Type B pancreatic cell (in vitro differentiated cells): ENCODE results near the gene OR8G1. TPM values are rescaled to one million over a fixed set of nuclear protein-coding genes. Genes with fewer than 3 reads are reported as not detected.

ENCODE experiments used
- DNase-seq: peaks from one replicate; pipeline ENCODE4 v3.0.0; 2021; ENCODE audit warnings: mixed read lengths; ENCODE audit not compliant: unreplicated experiment; ENCODE audit errors: extremely low spot score
- H3K27ac Mint-ChIP-seq: 2 replicates; pipeline ENCODE4 v1.8.0; 2021; ENCODE audit warnings: mild to moderate bottlenecking, mixed read lengths
- H3K27me3 Mint-ChIP-seq: 2 replicates; pipeline ENCODE4 v1.8.0; 2021; ENCODE audit warnings: mixed read lengths
- H3K36me3 Mint-ChIP-seq: 2 replicates; pipeline ENCODE4 v1.8.0; 2021; ENCODE audit warnings: mixed read lengths
- H3K4me1 Mint-ChIP-seq: one replicate; pipeline ENCODE4 v1.8.0; 2021; ENCODE audit warnings: mixed read lengths; ENCODE audit not compliant: unreplicated experiment
- H3K4me3 Mint-ChIP-seq: 2 replicates; pipeline ENCODE4 v1.8.0; 2021; ENCODE audit warnings: mild to moderate bottlenecking, mixed read lengths
- H3K9me3 Mint-ChIP-seq: 2 replicates; pipeline ENCODE4 v1.8.0; 2021; ENCODE audit warnings: mixed read lengths
- CTCF ChIP-seq: fragments of 200-600 bp; sonication (generic); conservative IDR thresholded peaks from 2 replicates; pipeline ENCODE4 v1.5.0; 2021; ENCODE audit warnings: antibody characterized with exemption, mild to moderate bottlenecking
- total RNA-seq: library from RNA; stranded (reverse); gene quantifications from 2 replicates; pipeline ENCODE4 v1.2.1, GENCODE V29; 2021; ENCODE audit warnings: low replicate concordance

Gene OR8G1
- total RNA-seq, 1 donor from 2014 or later: not detected

GRCh38 chr11:124207102-124207792, 33.6 kb upstream of the OR8G1 start:
- no peak for DNase-seq
- Mint-ChIP-seq H3K4me1 (no peaks in the 10 kb centered on the region), H3K9me3 (no peaks in the 10 kb centered on the region), H3K27me3 (peaks cover 4% of the 10 kb centered on the region), H3K36me3 (no peaks in the 10 kb centered on the region), H3K27ac (no peak overlapping the region), H3K4me3 (no peak overlapping the region)
- TF ChIP-seq CTCF: no peak

GRCh38 chr11:124209824-124210357, 31.0 kb upstream of the OR8G1 start:
- no peak overlapping the region for H3K27ac Mint-ChIP-seq
- H3K4me1 Mint-ChIP-seq: no peaks in the 10 kb centered on the region
- H3K36me3 Mint-ChIP-seq: no peaks in the 10 kb centered on the region
- no peak overlapping the region for H3K4me3 Mint-ChIP-seq
- H3K9me3 Mint-ChIP-seq: no peaks in the 10 kb centered on the region
- no peak for DNase-seq
- TF ChIP-seq CTCF: no peak
- peaks cover 7% of the 10 kb centered on the region for H3K27me3 Mint-ChIP-seq

GRCh38 chr11:124210421-124210820, 30.5 kb upstream of the OR8G1 start:
- no peaks in the 10 kb centered on the region for H3K36me3 Mint-ChIP-seq
- H3K27ac Mint-ChIP-seq: no peak overlapping the region
- no peaks in the 10 kb centered on the region for H3K4me1 Mint-ChIP-seq
- TF ChIP-seq CTCF: no peak
- no peaks in the 10 kb centered on the region for H3K9me3 Mint-ChIP-seq
- no peak overlapping the region for H3K4me3 Mint-ChIP-seq
- peaks cover 7% of the 10 kb centered on the region for H3K27me3 Mint-ChIP-seq
- no peak for DNase-seq

GRCh38 chr11:124211321-124211720, 29.6 kb upstream of the OR8G1 start:
- H3K27me3 Mint-ChIP-seq: peaks cover 7% of the 10 kb centered on the region
- no peaks in the 10 kb centered on the region for H3K36me3 Mint-ChIP-seq
- DNase-seq: no peak
- no peak for TF ChIP-seq CTCF
- no peaks in the 10 kb centered on the region for H3K4me1 Mint-ChIP-seq
- no peaks in the 10 kb centered on the region for H3K9me3 Mint-ChIP-seq
- H3K4me3 Mint-ChIP-seq: no peak overlapping the region
- H3K27ac Mint-ChIP-seq: no peak overlapping the region

- Mint-ChIP-seq H3K4me1 (no peaks in the 10 kb centered on the region), H3K27me3 (peaks cover 3% of the 10 kb centered on the region), H3K4me3 (no peak overlapping the region), H3K36me3 (no peaks in the 10 kb centered on the region), H3K27ac (no peak overlapping the region), H3K9me3 (no peaks in the 10 kb centered on the region)
- no peak for TF ChIP-seq CTCF
- DNase-seq: no peak
Measured at GRCh38 chr11:124214027-124214426, 26.9 kb upstream of the OR8G1 start.
